K562 (cell line): Measurements from ENCODE around the gene RIPPLY3. TPM values are rescaled to one million over a fixed set of nuclear protein-coding genes. Genes with fewer than 3 reads are reported as not detected.

Experiments
- ATAC-seq: fragments of 200-7000 bp; cut with Tn5 transposase; 3 replicates; pipeline ENCODE4 v1.9.1; 2020; ENCODE audit warnings: moderate library complexity
- BruUV-seq: library from RNA; stranded (reverse); fragments of 400-500 nt; replicated peaks from 2 replicates; lab custom pipeline; 2021; lab: Mats Ljungman, UMichigan
- CTCF ChIA-PET: fragments of 300-600 bp; formaldehyde crosslinking; extraction: SDS; loops from one replicate; lab custom pipeline; 2021; ENCODE audit warnings: low intra/inter-chr PET ratio; lab: Yijun Ruan, JAX
- POLR2A ChIA-PET: fragments of 300-600, 350-650 bp; sonication (Branson Sonifier 250); formaldehyde crosslinking; extraction: SDS; loops from one replicate; lab custom pipeline; 2021; ENCODE audit warnings: antibody characterized with exemption, inconsistent platforms; lab: Yijun Ruan, JAX
- DNase-seq, 4 experiments: peaks; one replicate each; pipeline versions ENCODE4 v3.0.0 to v3.0.0-alpha.2; 2011 to 2018; ENCODE audit warnings: low spot score in 3 of 4, mixed read lengths in 3 of 4; ENCODE audit errors: extremely low read depth in 1 of 4
- FAIRE-seq: peaks from 2 replicates; lab custom pipeline; 2011; peaks lifted over from hg19 to GRCh38; lab: Jason Lieb, UNC
- H2AFZ ChIP-seq: 2 replicates; pipeline ENCODE4 v1.6.0; 2011; ENCODE audit warnings: low read depth, low read length, control low read depth, inconsistent platforms
- H3K27ac ChIP-seq: fragments of 200-600 bp; 3 replicates; pipeline ENCODE4 v1.8.0; 2011; ENCODE audit warnings: low read depth, mild to moderate bottlenecking, control low read depth, inconsistent platforms, low read length, moderate library complexity, mixed read lengths; ENCODE audit errors: extremely low read depth
- H3K27me3 ChIP-seq, 2 experiments: fragments of 300-600 bp in 1 of 2; 2 replicates in 1 of 2; 3 replicates in 1 of 2; pipeline versions ENCODE4 v1.6.0 to v1.8.0; 2011; ENCODE audit warnings: inconsistent platforms in 2 of 2, low read length in 2 of 2, mild to moderate bottlenecking in 1 of 2, mixed read lengths in 1 of 2, moderate library complexity in 1 of 2; ENCODE audit not compliant: control insufficient read depth in 2 of 2, insufficient read depth in 2 of 2
- H3K36me3 ChIP-seq: fragments of 300-600 bp; 3 replicates; pipeline ENCODE4 v1.8.0; 2011; ENCODE audit warnings: mild to moderate bottlenecking, low read length, inconsistent platforms; ENCODE audit not compliant: control insufficient read depth, insufficient read depth
- H3K4me1 ChIP-seq, 2 experiments: fragments of 200-600 bp in 1 of 2; replicated peaks in 1 of 2; 2 replicates in 1 of 2; 3 replicates in 1 of 2; pipeline versions ENCODE4 v1.5.1 to v1.8.0; 2011; ENCODE audit warnings: inconsistent platforms in 2 of 2, low read length in 2 of 2, mild to moderate bottlenecking in 1 of 2, mixed read lengths in 1 of 2, moderate library complexity in 1 of 2; ENCODE audit not compliant: control insufficient read depth in 2 of 2, insufficient read depth in 2 of 2
- H3K4me2 ChIP-seq: 2 replicates; pipeline ENCODE4 v1.6.1; 2011; ENCODE audit warnings: low read length, control low read depth, inconsistent platforms, mixed read lengths; ENCODE audit not compliant: insufficient read depth
- H3K4me3 ChIP-seq: fragments of 200-600 bp; sonication (generic), shearing (Covaris generic); 2 replicates; pipeline ENCODE4 v1.5.1; 2016; ENCODE audit warnings: control low read depth, inconsistent platforms
- H3K79me2 ChIP-seq: fragments of 200-600 bp; 3 replicates; pipeline ENCODE4 v1.8.0; 2011; ENCODE audit warnings: low read length, inconsistent platforms; ENCODE audit not compliant: control insufficient read depth, insufficient read depth
- H3K9ac ChIP-seq, 2 experiments: 2 replicates each; pipeline versions ENCODE4 v1.6.0 to v1.6.1; 2011; ENCODE audit warnings: low read depth in 2 of 2, low read length in 2 of 2, control low read depth in 1 of 2, inconsistent platforms in 1 of 2, mild to moderate bottlenecking in 1 of 2, mixed read lengths in 1 of 2; ENCODE audit not compliant: insufficient read depth in 1 of 2
- H3K9me1 ChIP-seq: one replicate; pipeline ENCODE4 v1.6.0; 2011; ENCODE audit warnings: inconsistent platforms, mild to moderate bottlenecking, low read length, moderate library complexity; ENCODE audit not compliant: control insufficient read depth, insufficient read depth
- H3K9me3 ChIP-seq: replicated peaks from 2 replicates; pipeline ENCODE4 v1.5.1; 2011; ENCODE audit warnings: low read depth, low read length, inconsistent platforms; ENCODE audit not compliant: control insufficient read depth, insufficient read depth
- H4K20me1 ChIP-seq: replicated peaks from 2 replicates; pipeline ENCODE4 v1.6.1; 2011; ENCODE audit warnings: low read length, inconsistent platforms, mixed read lengths; ENCODE audit not compliant: control insufficient read depth, insufficient read depth
- BRD4 ChIP-seq: fragments of 200-600 bp; sonication (generic); IDR thresholded peaks from 2 replicates; pipeline ENCODE4 v1.6.1; 2017; ENCODE audit warnings: inconsistent platforms
- EP300 ChIP-seq: IDR thresholded peaks from 2 replicates; pipeline ENCODE4 v1.6.1; 2012; ENCODE audit warnings: low read length, improper control_type of control experiment
- GTF2A2 ChIP-seq: IDR thresholded peaks from 2 replicates; pipeline ENCODE4 v1.6.1; 2016; ENCODE audit warnings: mild to moderate bottlenecking, missing genetic modification characterization, missing compliant biosample characterization
- MED1 ChIP-seq: sonication (generic); formaldehyde crosslinking; IDR thresholded peaks from 2 replicates; pipeline ENCODE4 v1.8.1; 2023; ENCODE audit warnings: missing genetic modification reagents, borderline replicate concordance
- POLR3G ChIP-seq: IDR thresholded peaks from 2 replicates; pipeline ENCODE4 v1.6.1; 2011; ENCODE audit not compliant: insufficient read length, insufficient replicate concordance; ENCODE audit errors: extremely low read depth
- ZNF589 ChIP-seq: fragments of 200-800 bp; sonication (Bioruptor generic); IDR thresholded peaks from 2 replicates; pipeline ENCODE4 v1.6.1; 2016; ENCODE audit warnings: low read depth, missing genetic modification characterization, missing compliant biosample characterization
- ZNF696 ChIP-seq: fragments of 250-450 bp; sonication (Bioruptor Pico); conservative IDR thresholded peaks from 2 replicates; pipeline ENCODE4 v1.4.0; 2020; ENCODE audit warnings: mild to moderate bottlenecking, moderate library complexity
- ZNF717 ChIP-seq: fragments of 250-450 bp; sonication (Bioruptor Pico); IDR thresholded peaks from 2 replicates; pipeline ENCODE4 v1.5.0; 2021
- ZNF76 ChIP-seq: fragments of 250-450 bp; sonication (Bioruptor Pico); IDR thresholded peaks from 2 replicates; pipeline ENCODE4 v1.4.0; 2020; ENCODE audit warnings: mild to moderate bottlenecking, moderate library complexity, borderline replicate concordance
- WGBS: fragments of 100-300 bp; shearing (Covaris generic); methylation state at CpG from one replicate; pipeline ENCODE4 v1.1.6; 2016; ENCODE audit warnings: low coverage, mixed read lengths; ENCODE audit not compliant: insufficient coverage; ENCODE audit errors: missing lambda C conversion rate; 5-methylcytosine and 5-hydroxymethylcytosine counted together
- in situ Hi-C: fragments of 300-500 bp; cut with MboI; formaldehyde crosslinking; loops from 4 replicates; pipeline ENCODE4 v1.15.0; 2018; ENCODE audit warnings: inconsistent platforms, mixed read lengths
- intact Hi-C: fragments of 100-400 bp; cut with micrococcal nuclease; formaldehyde crosslinking; loops from 2 replicates; pipeline ENCODE4 v1.14.2; 2022
- polyA plus RNA-seq, 8 experiments: library from polyadenylated mRNA; depleted of rRNA in 4 of 8; stranded (reverse) in 5 of 8; unstranded in 3 of 8; fragments of >200 nt; fragmentation: Nextera tagmentation in 2 of 8; fragmentation: Illumina TruSeq in 1 of 8; extraction: Ambion mirVana in 2 of 8; extraction: Trizol in 1 of 8; gene quantifications; 2 replicates each; pipeline versions ENCODE4 v1.2.1 to v1.2.3, GENCODE V29; 2011 to 2014; ENCODE audit warnings: inconsistent platforms in 1 of 8, missing spikeins in 1 of 8
- total RNA-seq, 7 experiments: library from RNA; depleted of rRNA in 6 of 7; stranded (reverse); fragments of >200 nt in 6 of 7; fragmentation: Illumina TruSeq in 2 of 7; extraction: Trizol in 2 of 7; gene quantifications; 2 replicates each; pipeline versions ENCODE4 v1.2.1 to v1.2.3, GENCODE V29; 2011 to 2021; ENCODE audit warnings: low replicate concordance in 1 of 7
- TF ChIP-seq, protein P1 (sequence below): sonication (generic); formaldehyde crosslinking; IDR thresholded peaks from 2 replicates; pipeline ENCODE4 v1.8.0; 2022; ENCODE audit warnings: mild to moderate bottlenecking, missing genetic modification reagents
- TF ChIP-seq, protein P2 (sequence below): fragments of 450-650 bp; formaldehyde crosslinking; IDR thresholded peaks from 2 replicates; pipeline ENCODE4 v1.4.0; 2020; ENCODE audit warnings: mild to moderate bottlenecking
- TF ChIP-seq, protein P3 (sequence below): fragments of 450-650 bp; IDR thresholded peaks from 2 replicates; pipeline ENCODE4 v1.6.1; 2016; ENCODE audit warnings: missing biosample characterization, missing genetic modification characterization
- TF ChIP-seq, protein P4 (sequence below): sonication (generic); formaldehyde crosslinking; IDR thresholded peaks from 2 replicates; pipeline ENCODE4 v1.4.0; 2020; ENCODE audit warnings: mild to moderate bottlenecking, missing genetic modification reagents
- TF ChIP-seq, protein P5 (sequence below): fragments of 450-650 bp; IDR thresholded peaks from 2 replicates; pipeline ENCODE4 v1.7.1; 2018; ENCODE audit warnings: mild to moderate bottlenecking, low read depth; ENCODE audit not compliant: partially characterized antibody

Gene RIPPLY3
- total and polyA plus RNA-seq, 9 of the 15 experiments (the other 6 are each of a cell fraction or from before 2014, with no cell fraction given): not detected

DNA sequence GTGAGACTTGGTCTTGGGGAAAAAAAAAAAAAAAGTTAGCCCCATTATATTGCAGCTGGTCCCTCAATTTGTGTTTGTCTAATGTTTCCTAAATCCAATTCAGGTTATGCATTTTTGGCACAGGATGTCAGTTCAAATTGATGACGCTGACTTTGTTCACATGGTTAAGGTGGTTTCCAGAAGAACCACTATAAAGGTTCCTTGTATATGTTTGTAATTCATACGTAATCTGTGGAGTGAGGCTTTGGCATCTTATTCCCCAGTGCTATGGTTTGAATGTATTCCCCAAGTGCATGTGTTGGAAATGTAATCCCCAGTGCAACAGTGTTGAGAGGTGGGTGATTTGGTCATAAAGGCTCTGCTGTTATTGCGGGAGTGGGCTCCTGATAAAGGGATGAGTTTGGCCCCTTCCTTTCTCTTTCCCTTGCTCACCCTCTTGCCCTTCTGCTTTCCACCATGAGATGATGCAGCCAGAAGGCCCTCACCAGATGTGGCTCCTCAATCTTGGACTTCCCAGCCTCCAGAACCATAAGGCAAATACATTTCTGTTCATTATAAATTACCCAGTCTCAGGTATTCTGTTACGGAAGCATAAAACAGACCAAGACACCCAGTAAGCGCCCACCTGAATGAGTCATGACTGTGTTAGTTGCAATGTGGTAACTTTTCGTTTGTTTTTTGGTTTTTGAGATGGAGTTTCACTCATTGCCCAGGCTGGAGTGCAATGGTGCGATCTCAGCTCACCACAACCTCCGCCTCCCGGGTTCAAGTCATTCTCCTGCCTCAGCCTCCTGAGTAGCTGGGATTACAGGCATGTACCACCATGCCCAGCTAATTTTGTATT is 20.5 kb upstream of the RIPPLY3 start:
- no peak for DNase-seq
- Histone ChIP-seq H3K4me2 (no peak overlapping the region), H3K27ac (no peak overlapping the region), H2AFZ (no peak overlapping the region), H4K20me1 (no peaks in the 10 kb centered on the region), H3K4me3 (no peak overlapping the region), H3K9me3 (no peaks in the 10 kb centered on the region), H3K9ac (no peak overlapping the region), H3K27me3 (no peaks in the 10 kb centered on the region), H3K9me1 (no peaks in the 10 kb centered on the region), H3K36me3 (no peaks in the 10 kb centered on the region), H3K4me1 (peaks cover 7 to 19% of the 10 kb centered on the region in 2 experiments), H3K79me2 (peaks cover 3% of the 10 kb centered on the region; the same call in 2 of the 3 replicates)
- no peak for FAIRE-seq
- ChIA-PET CTCF (no interaction called here), POLR2A (interaction anchor here (1.2 kb wide), 1 partner anchor 101 kb away, joined by 3 read pairs; no protein-coding TSS in a partner anchor)
- intact Hi-C loops: no loop called here
- 77% methylated on average over 9 of the region's 9 CpGs for WGBS
- no peak for ATAC-seq
- BruUV-seq: no TSS peak
- in situ Hi-C loops: no loop called here
- TF ChIP-seq, protein P1, sequence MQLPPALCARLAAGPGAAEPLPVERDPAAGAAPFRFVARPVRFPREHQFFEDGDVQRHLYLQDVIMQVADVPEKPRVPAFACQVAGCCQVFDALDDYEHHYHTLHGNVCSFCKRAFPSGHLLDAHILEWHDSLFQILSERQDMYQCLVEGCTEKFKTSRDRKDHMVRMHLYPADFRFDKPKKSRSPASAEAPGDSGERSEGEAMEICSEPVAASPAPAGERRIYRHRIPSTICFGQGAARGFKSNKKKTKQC (CRISPR knock-in tag): no peak
- TF ChIP-seq, protein P2, sequence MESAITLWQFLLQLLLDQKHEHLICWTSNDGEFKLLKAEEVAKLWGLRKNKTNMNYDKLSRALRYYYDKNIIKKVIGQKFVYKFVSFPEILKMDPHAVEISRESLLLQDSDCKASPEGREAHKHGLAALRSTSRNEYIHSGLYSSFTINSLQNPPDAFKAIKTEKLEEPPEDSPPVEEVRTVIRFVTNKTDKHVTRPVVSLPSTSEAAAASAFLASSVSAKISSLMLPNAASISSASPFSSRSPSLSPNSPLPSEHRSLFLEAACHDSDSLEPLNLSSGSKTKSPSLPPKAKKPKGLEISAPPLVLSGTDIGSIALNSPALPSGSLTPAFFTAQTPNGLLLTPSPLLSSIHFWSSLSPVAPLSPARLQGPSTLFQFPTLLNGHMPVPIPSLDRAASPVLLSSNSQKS (CRISPR knock-in tag): no peak
- TF ChIP-seq, protein P3, sequence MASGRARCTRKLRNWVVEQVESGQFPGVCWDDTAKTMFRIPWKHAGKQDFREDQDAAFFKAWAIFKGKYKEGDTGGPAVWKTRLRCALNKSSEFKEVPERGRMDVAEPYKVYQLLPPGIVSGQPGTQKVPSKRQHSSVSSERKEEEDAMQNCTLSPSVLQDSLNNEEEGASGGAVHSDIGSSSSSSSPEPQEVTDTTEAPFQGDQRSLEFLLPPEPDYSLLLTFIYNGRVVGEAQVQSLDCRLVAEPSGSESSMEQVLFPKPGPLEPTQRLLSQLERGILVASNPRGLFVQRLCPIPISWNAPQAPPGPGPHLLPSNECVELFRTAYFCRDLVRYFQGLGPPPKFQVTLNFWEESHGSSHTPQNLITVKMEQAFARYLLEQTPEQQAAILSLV: no peak
- TF ChIP-seq MED1 (no peak), ZNF717 (CRISPR knock-in tag) (no peak), ZNF696 (no peak), GTF2A2 (tag) (no peak), POLR3G (no peak), ZNF76 (CRISPR knock-in tag) (no peak), BRD4 (no peak), ZNF589 (CRISPR knock-in tag) (no peak), EP300 (no peak)
- TF ChIP-seq, protein P4, sequence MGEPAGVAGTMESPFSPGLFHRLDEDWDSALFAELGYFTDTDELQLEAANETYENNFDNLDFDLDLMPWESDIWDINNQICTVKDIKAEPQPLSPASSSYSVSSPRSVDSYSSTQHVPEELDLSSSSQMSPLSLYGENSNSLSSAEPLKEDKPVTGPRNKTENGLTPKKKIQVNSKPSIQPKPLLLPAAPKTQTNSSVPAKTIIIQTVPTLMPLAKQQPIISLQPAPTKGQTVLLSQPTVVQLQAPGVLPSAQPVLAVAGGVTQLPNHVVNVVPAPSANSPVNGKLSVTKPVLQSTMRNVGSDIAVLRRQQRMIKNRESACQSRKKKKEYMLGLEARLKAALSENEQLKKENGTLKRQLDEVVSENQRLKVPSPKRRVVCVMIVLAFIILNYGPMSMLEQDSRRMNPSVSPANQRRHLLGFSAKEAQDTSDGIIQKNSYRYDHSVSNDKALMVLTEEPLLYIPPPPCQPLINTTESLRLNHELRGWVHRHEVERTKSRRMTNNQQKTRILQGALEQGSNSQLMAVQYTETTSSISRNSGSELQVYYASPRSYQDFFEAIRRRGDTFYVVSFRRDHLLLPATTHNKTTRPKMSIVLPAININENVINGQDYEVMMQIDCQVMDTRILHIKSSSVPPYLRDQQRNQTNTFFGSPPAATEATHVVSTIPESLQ (CRISPR knock-in tag): no peak
- TF ChIP-seq, protein P5, sequence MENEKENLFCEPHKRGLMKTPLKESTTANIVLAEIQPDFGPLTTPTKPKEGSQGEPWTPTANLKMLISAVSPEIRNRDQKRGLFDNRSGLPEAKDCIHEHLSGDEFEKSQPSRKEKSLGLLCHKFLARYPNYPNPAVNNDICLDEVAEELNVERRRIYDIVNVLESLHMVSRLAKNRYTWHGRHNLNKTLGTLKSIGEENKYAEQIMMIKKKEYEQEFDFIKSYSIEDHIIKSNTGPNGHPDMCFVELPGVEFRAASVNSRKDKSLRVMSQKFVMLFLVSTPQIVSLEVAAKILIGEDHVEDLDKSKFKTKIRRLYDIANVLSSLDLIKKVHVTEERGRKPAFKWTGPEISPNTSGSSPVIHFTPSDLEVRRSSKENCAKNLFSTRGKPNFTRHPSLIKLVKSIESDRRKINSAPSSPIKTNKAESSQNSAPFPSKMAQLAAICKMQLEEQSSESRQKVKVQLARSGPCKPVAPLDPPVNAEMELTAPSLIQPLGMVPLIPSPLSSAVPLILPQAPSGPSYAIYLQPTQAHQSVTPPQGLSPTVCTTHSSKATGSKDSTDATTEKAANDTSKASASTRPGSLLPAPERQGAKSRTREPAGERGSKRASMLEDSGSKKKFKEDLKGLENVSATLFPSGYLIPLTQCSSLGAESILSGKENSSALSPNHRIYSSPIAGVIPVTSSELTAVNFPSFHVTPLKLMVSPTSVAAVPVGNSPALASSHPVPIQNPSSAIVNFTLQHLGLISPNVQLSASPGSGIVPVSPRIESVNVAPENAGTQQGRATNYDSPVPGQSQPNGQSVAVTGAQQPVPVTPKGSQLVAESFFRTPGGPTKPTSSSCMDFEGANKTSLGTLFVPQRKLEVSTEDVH: no peak
